ENCODE measurements around the gene ITPK1.

The ITPK1 gene

DNA sequence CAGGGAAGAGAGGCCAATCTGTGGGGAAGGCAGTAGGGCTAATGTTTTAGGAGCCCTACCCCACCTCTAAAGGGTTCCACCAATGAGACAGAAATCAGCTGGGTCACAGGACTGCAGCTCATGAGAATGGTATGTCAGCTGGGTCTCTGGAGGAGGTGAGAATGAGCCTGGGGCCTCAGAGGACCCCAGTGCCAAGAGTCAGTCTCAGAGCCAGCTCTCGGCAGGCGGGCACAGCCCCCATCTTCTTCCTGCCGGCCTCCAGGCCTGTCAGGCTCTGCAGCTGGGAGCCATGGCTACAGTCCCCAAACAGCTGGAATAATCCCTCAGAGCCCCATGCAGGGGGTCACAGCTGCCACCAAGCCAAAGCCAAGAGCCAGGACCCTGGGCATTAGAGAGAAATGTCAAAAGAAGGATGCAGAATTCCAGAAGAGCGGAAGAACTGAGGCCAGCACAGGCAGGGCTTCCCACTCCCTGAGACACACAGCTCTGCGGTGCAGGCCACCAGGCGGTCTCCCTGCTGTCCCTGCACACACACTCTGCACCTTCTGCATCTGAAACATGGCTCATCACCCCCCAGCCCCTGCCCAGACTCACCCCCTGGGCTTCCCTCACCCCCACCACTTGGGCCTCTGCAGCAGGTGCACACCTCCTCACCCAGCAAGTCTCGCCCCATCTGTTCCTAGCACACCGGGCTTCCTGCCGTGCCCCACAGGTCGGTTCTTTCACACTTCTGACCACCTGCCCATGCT lies 26.0 kb downstream of the ITPK1 start:
- no peak for TF ChIP-seq CTCF (IDR thresholded peaks at IDR 0.05; ENCODE audit: low read length, missing control alignments)
- DNase-seq (ENCODE audit: low read depth), result no peak
- no peak overlapping the region for H3K4me3 ChIP-seq (replicated peaks; ENCODE audit: low read depth, low read length)

DNA sequence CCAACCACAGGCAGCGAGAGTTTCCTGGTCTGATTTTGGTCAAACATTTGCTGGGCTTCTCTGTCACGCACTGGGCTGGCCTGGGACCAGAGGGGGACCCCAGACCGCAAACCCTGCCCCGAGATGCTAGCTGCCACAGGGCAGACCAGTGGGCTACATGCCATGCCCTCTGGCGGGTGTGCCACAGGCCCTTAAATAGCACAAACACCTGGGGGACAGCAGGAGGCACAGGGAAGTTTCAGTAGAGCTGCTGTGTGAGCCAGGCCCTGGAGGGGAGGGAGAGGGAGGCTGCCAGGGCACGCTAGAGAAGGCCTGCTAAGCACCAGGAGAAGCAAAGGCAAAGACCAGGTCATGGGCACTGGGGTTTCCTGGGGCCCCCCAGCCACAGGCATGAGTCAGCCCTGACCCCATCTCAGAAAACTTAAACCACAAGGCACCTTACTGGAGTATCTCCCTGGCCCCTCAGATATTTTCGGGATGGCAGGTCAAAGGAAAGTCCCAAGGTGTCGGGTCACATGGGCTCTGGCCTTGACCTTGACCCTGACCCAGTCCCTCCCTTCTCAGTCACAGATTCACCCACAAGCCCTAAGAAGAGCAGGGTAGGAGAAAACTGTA lies 29.2 kb downstream of the ITPK1 start:
- DNase-seq (ENCODE audit: low read depth), result no peak
- no peak overlapping the region for H3K4me3 ChIP-seq (replicated peaks; ENCODE audit: low read depth, low read length)
- TF ChIP-seq CTCF (IDR thresholded peaks at IDR 0.05; ENCODE audit: low read length, missing control alignments), result no peak

DNA sequence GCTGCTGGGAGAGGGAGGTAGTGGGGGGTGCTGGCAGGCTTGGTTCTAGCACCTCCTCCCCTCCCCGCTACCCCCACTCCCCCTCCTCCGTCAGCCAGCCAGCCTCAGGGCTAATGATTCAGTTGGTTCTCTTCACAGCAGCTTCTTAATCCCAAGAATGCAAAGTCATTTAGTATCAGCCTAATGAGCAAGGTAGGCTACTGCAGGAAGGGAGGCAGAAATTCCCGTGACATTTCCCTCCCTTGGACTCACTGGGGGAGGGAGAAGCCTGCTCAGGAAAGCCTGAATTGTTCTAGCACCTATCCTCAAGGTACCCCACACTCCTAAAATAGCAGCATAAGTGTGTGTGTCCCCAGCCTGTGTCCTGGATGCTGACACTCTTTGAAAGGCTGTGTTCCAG lies 29.8 kb downstream of the ITPK1 start:
- TF ChIP-seq CTCF (IDR thresholded peaks at IDR 0.05; ENCODE audit: low read length, missing control alignments), result no peak
- H3K4me3 ChIP-seq (replicated peaks; ENCODE audit: low read depth, low read length), result no peak overlapping the region
- no peak for DNase-seq (ENCODE audit: low read depth)

DNA sequence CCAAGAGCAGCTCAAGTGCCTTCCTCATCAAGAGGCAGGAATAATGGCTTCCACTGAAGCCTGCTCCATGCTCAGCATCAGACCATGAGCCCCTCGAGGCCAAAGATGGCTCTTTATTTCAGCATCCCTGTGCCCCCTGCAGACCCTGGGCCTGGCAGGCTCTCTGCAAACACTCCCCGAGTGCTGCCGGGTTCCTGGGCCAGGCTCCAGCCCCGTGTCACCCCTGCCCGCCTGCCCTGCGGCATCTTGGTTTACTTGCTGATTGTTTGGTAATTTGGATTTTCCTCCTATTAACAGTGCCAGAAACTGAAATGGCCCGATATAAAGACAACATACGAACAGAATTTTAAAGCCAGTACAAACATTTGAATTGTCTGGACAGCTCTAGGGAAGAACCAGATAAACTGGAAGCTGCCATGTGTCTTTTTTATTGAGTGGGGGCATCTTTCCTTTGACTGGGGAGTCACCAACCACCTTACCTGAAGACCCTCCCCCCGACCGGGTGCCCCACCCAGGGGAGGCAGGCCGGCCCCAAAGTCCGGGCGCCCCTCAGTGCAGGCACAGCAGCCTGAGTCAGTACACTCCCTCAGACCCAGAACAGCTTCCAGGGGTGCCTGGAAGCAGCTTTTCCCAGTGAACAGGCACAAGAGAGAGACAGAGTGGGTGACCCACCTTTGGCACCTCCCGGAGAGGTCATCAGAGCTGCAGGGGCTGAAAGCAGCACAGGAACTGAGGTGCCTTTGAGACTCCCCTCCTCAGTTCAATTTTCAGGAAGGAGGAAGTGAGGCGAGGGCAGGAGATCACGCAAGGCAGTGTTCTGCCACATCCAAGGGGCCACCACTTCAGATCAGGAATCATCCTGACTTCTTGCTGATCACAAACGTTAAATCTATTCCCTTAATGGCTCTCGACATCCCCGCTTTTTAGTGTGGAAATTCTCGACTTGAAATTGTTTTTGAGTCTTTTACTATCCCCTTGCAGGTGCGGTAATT lies 30.6 kb downstream of the ITPK1 start:
- no peak for TF ChIP-seq CTCF (IDR thresholded peaks at IDR 0.05; ENCODE audit: low read length, missing control alignments)

GRCh38 chr14:93084402-93084801 lies 31.3 kb downstream of the ITPK1 start:
- no peak for TF ChIP-seq CTCF (IDR thresholded peaks at IDR 0.05; ENCODE audit: low read length, missing control alignments)
- H3K4me3 ChIP-seq (replicated peaks; ENCODE audit: low read depth, low read length), result no peak overlapping the region
- no peak for DNase-seq (ENCODE audit: low read depth)

More for the DNA sequence above, 30.6 kb downstream of the ITPK1 start:
- H3K4me3 ChIP-seq (replicated peaks; ENCODE audit: low read depth, low read length), result no peak overlapping the region
- DNase-seq (ENCODE audit: low read depth), result no peak

DNA sequence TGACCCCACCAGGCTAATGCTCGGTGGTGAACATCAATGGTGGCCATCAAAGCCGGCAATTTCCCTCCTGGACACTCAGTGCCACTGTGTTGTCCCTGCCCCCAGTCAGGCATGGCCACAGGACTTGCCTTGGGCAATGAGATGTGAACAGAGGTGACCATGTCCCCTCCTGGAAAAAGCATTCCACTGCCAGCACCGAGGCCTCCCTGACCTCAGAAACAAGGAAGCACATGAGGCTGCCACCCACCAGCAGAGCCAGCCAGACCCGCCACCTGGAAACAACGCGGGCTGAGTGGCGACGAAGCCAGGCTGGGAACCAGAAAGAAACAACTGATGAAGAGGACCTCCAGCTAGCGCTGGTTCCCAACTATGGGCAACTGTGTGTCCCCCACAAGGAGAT lies 31.8 kb downstream of the ITPK1 start:
- no peak for TF ChIP-seq CTCF (IDR thresholded peaks at IDR 0.05; ENCODE audit: low read length, missing control alignments)
- H3K4me3 ChIP-seq (replicated peaks; ENCODE audit: low read depth, low read length), result no peak overlapping the region
- DNase-seq (ENCODE audit: low read depth), result no peak

Measured in fibroblast of pulmonary artery (primary cell).